Esophagus muscularis mucosa (tissue), 3 donors: Measurements from ENCODE around the gene RERE.

Experiments
- CTCF ChIP-seq, 3 experiments: fragments of 200-600 bp in 2 of 3; fragments of 450-650 bp in 1 of 3; sonication (generic) in 2 of 3; IDR thresholded peaks; one replicate each; pipeline ENCODE4 v1.5.1; 2017 to 2019; ENCODE audit warnings: antibody characterized with exemption in 3 of 3, mild to moderate bottlenecking in 2 of 3, moderate library complexity in 1 of 3
- EP300 ChIP-seq: sonication (generic); formaldehyde crosslinking; IDR thresholded peaks from one replicate; pipeline ENCODE4 v1.6.1; 2017; ENCODE audit warnings: antibody characterized with exemption

GRCh38 chr1:8551057-8551456 is 266.4 kb downstream of the RERE start:
- no peak for TF ChIP-seq EP300
- TF ChIP-seq CTCF (IDR thresholded peaks at IDR 0.05): no peak
